Prostate gland (tissue), 2 donors: ENCODE measurements around the gene CACNA1I. TPM values are rescaled to one million over a fixed set of nuclear protein-coding genes. Genes with fewer than 3 reads are reported as not detected.

Experiments
- DNase-seq: peaks from one replicate; pipeline ENCODE4 v3.0.0-alpha.2; 2019; ENCODE audit warnings: low spot score
- H3K27ac ChIP-seq, 2 donors: fragments of 200-600 bp; sonication (generic); 2 replicates each; pipeline ENCODE4 v1.5.1; 2017 to 2019
- H3K27me3 ChIP-seq: fragments of 200-600 bp; sonication (generic); replicated peaks from 2 replicates; pipeline ENCODE4 v1.5.1; 2019; ENCODE audit not compliant: insufficient read depth
- H3K36me3 ChIP-seq, 2 donors: fragments of 200-600 bp; sonication (generic); 1 replicate in 1 of 2; 2 replicates in 1 of 2; pipeline versions ENCODE4 v1.5.1 to v1.8.1; 2017 to 2019
- H3K4me1 ChIP-seq: fragments of 200-600 bp; sonication (generic); replicated peaks from 2 replicates; pipeline ENCODE4 v1.5.1; 2019
- H3K4me3 ChIP-seq, 2 donors: fragments of 200-600 bp; sonication (generic); 2 replicates each; pipeline ENCODE4 v1.5.1; 2017 to 2019
- H3K9me3 ChIP-seq: fragments of 200-600 bp; sonication (generic); 2 replicates; pipeline ENCODE4 v1.5.1; 2017
- POLR2A ChIP-seq: fragments of 450-650 bp; IDR thresholded peaks from one replicate; pipeline ENCODE4 v1.6.1; 2016; ENCODE audit warnings: antibody characterized with exemption, mild to moderate bottlenecking
- POLR2AphosphoS5 ChIP-seq: sonication (generic); formaldehyde crosslinking; IDR thresholded peaks from one replicate; pipeline ENCODE4 v1.6.1; 2017; ENCODE audit warnings: antibody characterized with exemption
- WGBS: methylation state at CpG from one replicate; pipeline ENCODE4 v1.1.5; 2018; 5-methylcytosine and 5-hydroxymethylcytosine counted together
- intact Hi-C: fragments of 100-400 bp; cut with DNase I; formaldehyde crosslinking; loops from one replicate; pipeline ENCODE4 v1.14.2; 2022
- total RNA-seq, 2 donors: library from RNA; depleted of rRNA; stranded (reverse); fragments of >200 nt; gene quantifications; one replicate each; pipeline ENCODE4 v1.1.0, GENCODE V29; 2016
- TF ChIP-seq, protein P1 (sequence below), 4 experiments: fragments of 200-600 bp in 2 of 4; fragments of 450-650 bp in 2 of 4; sonication (generic) in 2 of 4; IDR thresholded peaks; 1 replicate in 3 of 4; 2 replicates in 1 of 4; pipeline ENCODE4 v1.5.1; 2016 to 2019; ENCODE audit warnings: antibody characterized with exemption in 4 of 4, mild to moderate bottlenecking in 2 of 4, moderate library complexity in 2 of 4

CACNA1I gene
- total RNA-seq, 2 donors from 2014 or later: 0.05 to 0.68 TPM

GRCh38 chr22:39577900-39578299 lies 7.3 kb downstream of the CACNA1I start:
- intact Hi-C loops: no loop called here
- TF ChIP-seq POLR2A (no peak), POLR2AphosphoS5 (no peak)
- TF ChIP-seq, protein P1, sequence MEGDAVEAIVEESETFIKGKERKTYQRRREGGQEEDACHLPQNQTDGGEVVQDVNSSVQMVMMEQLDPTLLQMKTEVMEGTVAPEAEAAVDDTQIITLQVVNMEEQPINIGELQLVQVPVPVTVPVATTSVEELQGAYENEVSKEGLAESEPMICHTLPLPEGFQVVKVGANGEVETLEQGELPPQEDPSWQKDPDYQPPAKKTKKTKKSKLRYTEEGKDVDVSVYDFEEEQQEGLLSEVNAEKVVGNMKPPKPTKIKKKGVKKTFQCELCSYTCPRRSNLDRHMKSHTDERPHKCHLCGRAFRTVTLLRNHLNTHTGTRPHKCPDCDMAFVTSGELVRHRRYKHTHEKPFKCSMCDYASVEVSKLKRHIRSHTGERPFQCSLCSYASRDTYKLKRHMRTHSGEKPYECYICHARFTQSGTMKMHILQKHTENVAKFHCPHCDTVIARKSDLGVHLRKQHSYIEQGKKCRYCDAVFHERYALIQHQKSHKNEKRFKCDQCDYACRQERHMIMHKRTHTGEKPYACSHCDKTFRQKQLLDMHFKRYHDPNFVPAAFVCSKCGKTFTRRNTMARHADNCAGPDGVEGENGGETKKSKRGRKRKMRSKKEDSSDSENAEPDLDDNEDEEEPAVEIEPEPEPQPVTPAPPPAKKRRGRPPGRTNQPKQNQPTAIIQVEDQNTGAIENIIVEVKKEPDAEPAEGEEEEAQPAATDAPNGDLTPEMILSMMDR (IDR thresholded peaks at IDR 0.05): no peak
- 98% methylated on average over 7 of the region's 7 CpGs for WGBS
- Histone ChIP-seq H3K27ac (no peak overlapping the region), H3K4me1 (no peaks in the 10 kb centered on the region), H3K4me3 (no peak overlapping the region), H3K9me3 (no peaks in the 10 kb centered on the region), H3K27me3 (no peaks in the 10 kb centered on the region), H3K36me3 (no peaks in the 10 kb centered on the region)
- DNase-seq: no peak

DNA sequence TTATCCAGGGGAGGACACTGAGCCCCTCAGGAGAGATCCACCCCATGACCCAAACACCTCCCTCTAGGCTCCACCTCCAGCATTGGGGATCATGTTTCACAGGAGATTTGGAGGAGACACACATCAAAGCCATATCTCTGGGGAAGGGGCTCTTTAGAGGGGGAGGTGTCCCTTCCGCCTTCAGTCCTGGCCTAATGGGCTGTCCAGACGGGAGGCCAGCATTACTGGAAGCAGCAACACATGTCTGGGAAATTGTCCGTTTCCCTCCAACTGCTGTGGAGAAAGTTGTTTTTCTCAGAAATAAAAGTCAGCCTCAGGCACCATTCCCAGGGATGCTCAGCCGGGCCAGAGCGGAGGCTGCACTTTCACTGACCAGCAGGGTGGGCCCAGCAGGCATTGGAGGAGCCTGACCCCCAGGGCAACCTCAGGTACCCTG lies 9.5 kb downstream of the CACNA1I start:
- WGBS: 79% methylated on average over 5 of the region's 5 CpGs
- H3K4me1 ChIP-seq: no peaks in the 10 kb centered on the region
- H3K27ac ChIP-seq: no peak overlapping the region
- no peak overlapping the region for H3K4me3 ChIP-seq
- intact Hi-C loops: no loop called here
- no peaks in the 10 kb centered on the region for H3K36me3 ChIP-seq
- H3K9me3 ChIP-seq: no peaks in the 10 kb centered on the region
- TF ChIP-seq POLR2AphosphoS5 (no peak), POLR2A (no peak)
- TF ChIP-seq, protein P1 (IDR thresholded peaks at IDR 0.05): no peak
- no peak for DNase-seq
- H3K27me3 ChIP-seq: no peaks in the 10 kb centered on the region

DNA sequence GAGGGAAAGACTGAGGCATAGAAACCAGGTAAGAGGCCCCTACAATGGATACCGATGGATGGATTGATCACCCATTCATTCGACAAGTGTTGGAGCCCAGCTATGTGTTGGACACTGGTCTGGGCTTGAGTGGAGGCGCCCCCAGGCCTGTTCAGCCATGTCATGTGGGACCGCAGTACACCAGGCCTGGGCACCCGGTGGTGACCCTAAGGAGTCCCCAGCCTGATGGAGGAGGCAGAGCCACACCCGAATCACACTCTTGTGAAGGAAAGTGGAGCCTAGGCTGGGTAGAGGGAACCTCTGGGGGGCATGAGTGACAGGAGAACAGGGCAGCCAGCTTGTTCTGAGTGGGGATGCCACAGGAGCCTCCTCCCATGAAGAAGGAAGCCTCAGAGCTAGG lies 10.2 kb downstream of the CACNA1I start:
- WGBS: 97% methylated on average over 6 of the region's 6 CpGs

GRCh38 chr22:39581303-39581702 lies 10.8 kb downstream of the CACNA1I start:
- H3K9me3 ChIP-seq: no peaks in the 10 kb centered on the region
- H3K4me3 ChIP-seq: no peak overlapping the region
- no peaks in the 10 kb centered on the region for H3K4me1 ChIP-seq
- no peaks in the 10 kb centered on the region for H3K27me3 ChIP-seq
- no peak for DNase-seq
- no peaks in the 10 kb centered on the region for H3K36me3 ChIP-seq
- no peak overlapping the region for H3K27ac ChIP-seq
- no peak for TF ChIP-seq POLR2AphosphoS5
- no peak for TF ChIP-seq POLR2A
- TF ChIP-seq, protein P1 (IDR thresholded peaks at IDR 0.05): no peak
- intact Hi-C loops: no loop called here
- WGBS: 95% methylated on average over 8 of the region's 8 CpGs

More for the DNA sequence above, 10.2 kb downstream of the CACNA1I start:
- no peaks in the 10 kb centered on the region for H3K9me3 ChIP-seq
- H3K4me1 ChIP-seq: no peaks in the 10 kb centered on the region
- H3K4me3 ChIP-seq: no peak overlapping the region
- no peaks in the 10 kb centered on the region for H3K36me3 ChIP-seq
- intact Hi-C loops: no loop called here
- H3K27ac ChIP-seq: no peak overlapping the region
- no peaks in the 10 kb centered on the region for H3K27me3 ChIP-seq
- no peak for DNase-seq
- TF ChIP-seq POLR2AphosphoS5 (no peak), POLR2A (no peak)
- TF ChIP-seq, protein P1 (IDR thresholded peaks at IDR 0.05): no peak

DNA sequence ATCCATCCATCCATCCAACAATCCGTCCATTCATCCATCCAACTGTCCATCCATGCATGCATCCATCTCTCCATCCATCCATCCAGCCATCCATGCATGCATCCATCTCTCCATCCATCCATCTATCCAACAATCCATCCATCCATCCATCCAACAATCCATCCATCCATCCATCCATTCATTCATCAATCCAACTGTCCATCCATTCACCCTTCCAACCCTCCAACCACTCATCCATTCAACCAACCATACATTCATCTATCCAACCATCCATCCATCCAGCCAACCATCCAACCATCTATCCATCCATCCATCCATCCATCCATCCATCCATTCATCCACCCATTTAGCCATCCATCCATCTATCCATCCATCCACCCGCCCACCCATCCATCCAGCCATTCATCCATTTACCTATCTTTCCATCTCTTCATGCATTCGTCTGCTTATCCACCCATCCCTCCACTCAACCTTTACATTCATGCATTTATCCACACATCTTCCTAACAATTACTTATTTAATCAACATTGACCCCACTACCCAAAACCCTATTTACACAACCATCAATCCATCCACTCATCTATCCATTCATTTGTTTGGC lies 12.6 kb downstream of the CACNA1I start:
- no peak overlapping the region for H3K4me3 ChIP-seq
- TF ChIP-seq POLR2A (no peak), POLR2AphosphoS5 (no peak)
- TF ChIP-seq, protein P1 (IDR thresholded peaks at IDR 0.05): no peak
- H3K27ac ChIP-seq: no peak overlapping the region
- 58% methylated on average over 3 of the region's 3 CpGs for WGBS
- intact Hi-C loops: no loop called here
- H3K9me3 ChIP-seq: no peaks in the 10 kb centered on the region
- no peaks in the 10 kb centered on the region for H3K27me3 ChIP-seq
- no peaks in the 10 kb centered on the region for H3K4me1 ChIP-seq
- H3K36me3 ChIP-seq: no peaks in the 10 kb centered on the region
- DNase-seq: no peak
